Astrocyte (in vitro differentiated cells and primary cell): Measurements from ENCODE around the gene KRTAP1-4.
"Not testable (repeated sequence)": the region's sequence is repeated elsewhere in the genome, so short reads cannot be mapped to it uniquely, and the experiment has no call there.

Experiments
- CTCF ChIP-seq: IDR thresholded peaks from 2 replicates; pipeline ENCODE4 v1.5.1; 2011; ENCODE audit warnings: low read depth, mild to moderate bottlenecking, inconsistent platforms, low read length, moderate library complexity; ENCODE audit not compliant: insufficient read depth
- EZH2 ChIP-seq: IDR thresholded peaks from 2 replicates; pipeline ENCODE4 v1.6.1; 2012; ENCODE audit warnings: mild to moderate bottlenecking, low read length, inconsistent platforms; ENCODE audit not compliant: insufficient read depth

- TF ChIP-seq CTCF, EZH2: not testable (repeated sequence)
Measured at GRCh38 chr17:41065016-41065689, 35.2 kb upstream of the KRTAP1-4 start.
